GM18502 (cell line): ENCODE results near the gene RPS6KA6.
A peak's percentile ranks its signal among the peaks of the same experiment; 100 is the strongest.

ENCODE experiments used
- ATAC-seq: cut with Tn5 transposase; IDR thresholded peaks from one replicate; pipeline ENCODE4 v1.9.1; 2021; ENCODE audit warnings: mild to moderate bottlenecking; ENCODE audit not compliant: unreplicated experiment, poor library complexity

Gene RPS6KA6

DNA sequence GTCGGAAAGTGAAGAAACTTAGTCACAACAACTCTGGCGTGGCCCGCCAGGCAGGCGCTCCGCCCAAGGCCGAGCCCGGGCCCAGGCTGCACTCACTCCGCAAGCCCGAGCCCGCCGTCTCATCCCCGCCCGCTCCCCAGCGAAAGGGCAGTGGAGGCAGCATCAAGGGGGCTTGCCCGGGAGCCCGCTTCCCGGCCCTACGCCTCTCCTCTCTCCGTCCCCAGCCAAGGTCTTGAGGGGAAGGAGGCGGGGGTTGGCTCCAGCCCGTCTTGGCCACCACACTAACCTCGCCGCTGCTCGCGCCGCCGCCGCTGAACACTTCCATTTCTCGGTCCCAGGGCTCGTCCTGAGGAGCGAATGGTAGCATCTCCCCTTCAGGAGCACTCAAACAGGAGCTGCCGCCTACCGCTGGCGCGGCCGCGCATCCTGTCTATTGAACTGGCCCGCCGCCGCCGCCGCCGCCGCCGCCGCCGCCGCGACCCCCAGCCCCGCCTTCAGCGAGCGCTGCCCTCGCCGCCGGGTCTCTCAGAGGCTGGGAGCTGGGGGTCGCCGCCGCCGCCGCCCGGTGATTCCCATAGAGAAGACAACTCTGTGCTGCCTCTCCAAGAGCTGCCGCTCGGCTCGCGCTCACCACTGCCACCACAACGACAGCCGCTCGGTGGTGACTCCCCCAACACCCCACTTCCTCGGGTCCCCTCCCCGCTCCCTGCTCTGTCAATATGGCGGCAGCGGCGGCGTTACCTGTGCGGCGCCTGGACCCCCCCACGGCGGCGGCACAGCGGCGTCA is at the start of gene RPS6KA6:
RPS6KA6 (minus strand) TSS at position 667 of the 787 bp plus-strand sequence; CDS start at position 367, 300 bp downstream.
- ATAC-seq, result peak; percentile 63

DNA sequence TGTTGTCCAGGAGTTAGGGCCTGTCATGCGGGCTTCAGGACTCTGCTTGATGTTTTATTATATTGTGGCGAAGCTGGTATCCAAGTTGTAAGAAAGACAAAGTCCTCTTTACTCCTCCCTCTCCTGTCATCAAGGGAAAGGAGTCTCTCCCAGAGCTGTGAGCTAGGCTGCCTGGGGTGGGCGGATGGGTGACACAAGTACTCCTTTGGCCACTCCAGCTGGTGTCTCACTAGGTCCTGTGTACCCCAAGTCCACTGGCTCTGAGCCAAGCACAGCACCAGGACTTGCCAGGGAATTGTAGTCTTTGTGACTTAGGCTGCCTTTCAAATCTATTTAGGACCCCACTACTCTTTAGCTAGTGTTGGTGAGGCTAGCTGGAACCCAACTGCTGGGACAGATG is 36.7 kb upstream of the RPS6KA6 start:
- no peak for ATAC-seq

DNA sequence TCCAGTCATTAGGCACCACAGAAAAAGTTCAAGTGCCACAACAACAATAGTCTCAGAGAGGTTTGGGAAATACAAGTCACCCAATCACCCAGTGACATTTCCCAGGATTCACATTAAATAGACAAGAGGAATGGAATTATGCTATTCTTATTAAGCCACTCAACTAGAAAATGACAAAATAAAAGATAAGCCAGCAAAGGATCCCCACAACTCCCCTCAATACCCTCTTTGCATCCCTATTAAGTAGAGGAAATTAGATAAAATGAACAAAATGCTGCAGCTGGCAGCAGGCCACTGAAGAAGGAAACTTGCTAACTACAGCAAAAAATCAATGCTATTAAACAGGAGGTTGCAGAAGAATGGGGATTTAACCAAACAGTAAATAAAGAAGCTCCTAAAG is 35.3 kb upstream of the RPS6KA6 start:
- ATAC-seq, result no peak

DNA sequence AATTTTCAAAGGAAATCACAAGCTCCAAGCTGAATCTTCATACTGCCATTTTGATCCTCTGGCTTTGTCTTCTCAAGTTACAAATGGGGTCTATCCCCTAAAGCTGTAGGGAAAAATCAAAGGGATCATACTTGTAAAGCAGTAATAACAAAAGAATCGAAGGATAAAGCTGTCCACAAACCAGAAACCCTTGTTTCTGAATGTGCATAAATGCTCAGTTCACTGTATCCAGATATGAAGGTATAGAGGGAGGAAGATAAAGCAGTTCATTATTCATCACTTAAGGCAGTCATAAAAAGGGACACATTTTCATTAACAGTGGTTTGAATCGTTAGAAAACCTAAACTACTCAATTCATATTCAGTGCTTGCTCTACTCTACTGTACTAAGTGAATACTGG is 33.2 kb upstream of the RPS6KA6 start:
- no peak for ATAC-seq

DNA sequence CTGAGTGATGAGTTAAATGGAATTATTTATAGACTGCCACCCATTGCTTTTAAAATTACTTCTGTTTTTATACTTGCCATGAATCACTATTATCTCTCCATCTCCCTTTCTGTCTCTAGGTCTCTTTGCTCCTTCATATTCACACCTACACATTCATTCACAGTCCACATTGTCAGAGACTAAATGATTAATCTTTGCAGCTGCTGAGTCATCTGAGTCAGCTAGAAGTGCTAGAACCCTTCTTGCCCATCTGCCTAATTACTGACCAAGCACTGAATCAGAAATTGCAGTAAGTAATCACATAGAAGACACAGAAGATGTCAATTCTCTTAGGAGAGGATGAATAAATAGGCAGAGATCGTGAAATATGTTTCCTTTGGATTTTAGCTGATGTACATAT is 31.6 kb upstream of the RPS6KA6 start:
- ATAC-seq, result no peak

DNA sequence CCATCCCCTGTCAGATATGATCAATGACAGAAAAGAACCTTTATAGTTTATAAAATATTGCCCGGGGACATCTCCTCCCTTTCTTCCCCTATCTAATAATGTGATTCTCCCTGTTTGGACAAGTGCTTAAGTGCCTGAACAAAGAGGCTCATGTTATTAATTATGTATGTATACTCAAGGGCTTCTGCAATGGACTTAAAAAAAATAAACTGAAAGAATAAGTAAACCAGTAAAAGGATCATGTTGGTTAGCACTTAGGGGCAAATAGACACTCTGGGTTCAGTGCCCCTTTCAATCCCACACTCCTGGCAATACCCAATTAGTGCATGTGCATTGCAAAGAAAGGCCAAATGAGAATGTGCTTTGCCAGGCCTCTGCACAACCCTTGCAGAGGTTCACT is 30.7 kb upstream of the RPS6KA6 start:
- ATAC-seq, result no peak

DNA sequence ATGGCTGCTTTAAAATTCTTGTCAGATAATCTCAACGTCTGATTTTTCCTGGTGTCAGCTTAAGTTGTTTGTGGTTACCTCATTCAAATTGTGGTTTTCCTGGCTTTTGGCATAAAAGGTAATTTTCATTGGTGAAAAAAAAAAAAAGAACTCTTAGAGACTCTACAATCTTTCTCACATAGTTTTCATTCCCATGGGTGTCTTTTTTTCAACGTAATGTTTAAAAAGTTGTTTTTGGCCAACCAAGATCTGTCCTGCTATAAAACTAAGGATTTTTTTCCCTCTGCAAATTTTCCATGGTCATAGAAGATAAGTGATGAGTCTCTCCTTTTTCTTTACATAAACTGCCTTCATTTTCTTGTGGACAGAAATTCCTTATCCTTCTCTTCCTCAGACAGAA is 28.9 kb upstream of the RPS6KA6 start:
- ATAC-seq, result no peak

DNA sequence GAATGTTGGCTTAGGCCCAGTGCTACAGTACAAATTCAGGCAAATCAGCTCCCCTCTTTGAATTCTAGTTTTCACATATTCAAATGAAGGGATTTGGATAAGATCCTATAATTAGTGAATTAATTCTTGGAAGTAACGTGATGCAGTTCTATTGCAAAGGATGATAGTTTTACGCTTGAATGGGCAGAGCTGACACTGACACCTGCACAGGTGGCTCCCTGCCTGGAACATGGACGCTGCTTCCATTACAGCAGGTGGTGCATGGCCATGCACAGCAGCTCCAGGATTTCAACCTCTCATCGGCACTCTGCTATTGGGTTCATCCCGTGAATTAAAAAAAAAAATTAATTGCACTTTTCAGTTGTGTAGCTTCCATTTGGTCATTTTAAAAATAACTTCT is 28.4 kb upstream of the RPS6KA6 start:
- ATAC-seq, result no peak

DNA sequence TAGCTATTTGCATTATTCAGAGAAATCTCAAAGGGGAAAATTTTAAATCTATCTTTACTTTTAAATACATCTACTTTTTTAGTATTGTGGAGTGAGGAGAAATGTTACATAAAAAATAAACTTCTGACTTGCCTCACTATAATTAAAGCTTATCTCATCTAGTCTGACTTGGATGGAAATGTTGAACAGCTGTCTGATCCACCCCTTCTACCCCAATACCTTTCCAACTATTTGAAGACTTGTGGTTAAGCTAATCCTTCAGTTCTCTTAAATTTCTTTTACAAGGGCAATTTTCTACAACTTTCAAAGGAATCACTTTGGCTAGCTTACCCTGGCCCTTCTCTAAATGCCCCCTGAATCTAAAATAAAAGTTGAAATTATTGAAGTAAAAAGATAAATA is 17.3 kb upstream of the RPS6KA6 start:
- no peak for ATAC-seq

DNA sequence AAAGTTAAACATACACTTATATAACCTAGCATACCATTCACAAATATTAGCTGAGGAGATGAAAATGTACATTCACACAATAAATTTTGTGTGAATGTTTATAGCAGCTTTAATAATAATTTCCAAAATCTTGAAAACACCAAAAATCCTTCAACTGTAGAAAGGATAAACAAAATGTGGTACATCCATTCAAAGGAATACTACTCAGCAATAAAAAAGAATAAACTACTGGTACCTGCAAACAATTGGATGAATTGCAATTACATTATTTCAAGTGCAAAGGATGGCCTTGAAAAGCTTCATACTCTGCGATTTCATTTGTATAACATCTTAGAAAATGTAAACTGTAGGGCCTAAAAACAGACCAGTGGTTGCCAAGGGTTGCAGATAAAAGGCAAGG is 11.7 kb upstream of the RPS6KA6 start:
- no peak for ATAC-seq

DNA sequence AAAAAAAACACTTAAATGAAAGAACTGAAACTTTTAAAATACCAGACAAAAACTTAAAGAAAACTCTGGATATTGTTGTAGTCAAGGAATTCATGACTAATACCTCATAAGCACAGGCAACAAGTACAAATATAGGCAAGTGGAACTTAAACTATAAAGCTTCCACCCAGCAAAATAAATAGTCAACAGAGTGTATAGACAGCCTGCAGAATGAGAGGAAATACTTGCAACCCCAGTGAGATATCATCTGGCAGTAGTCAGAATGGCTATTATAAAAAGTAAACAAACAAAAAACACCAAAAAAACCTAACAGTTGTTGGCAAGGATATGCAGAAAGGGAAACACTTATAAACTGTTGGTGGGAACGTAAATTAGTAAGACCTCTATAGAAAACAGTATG is 9.6 kb upstream of the RPS6KA6 start:
- ATAC-seq, result no peak

DNA sequence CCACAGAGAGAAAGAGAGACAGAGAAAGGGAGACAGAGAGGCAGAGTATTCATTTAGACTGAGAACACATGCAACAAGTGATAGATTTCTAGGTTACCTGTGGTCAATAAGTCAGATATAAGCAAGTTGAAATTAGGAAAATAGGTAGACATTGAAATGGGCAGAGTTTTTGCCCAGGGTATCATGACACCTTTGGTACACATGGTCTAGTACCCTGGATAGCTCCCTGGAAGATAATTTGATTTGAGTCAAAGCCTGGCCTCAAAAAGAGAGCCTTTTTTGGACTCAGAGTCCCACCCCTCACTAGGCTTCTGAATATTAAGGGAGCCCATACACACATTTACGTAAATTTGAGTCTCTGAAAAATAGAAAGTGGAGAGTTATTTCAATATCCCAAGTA is 4.0 kb upstream of the RPS6KA6 start:
- no peak for ATAC-seq

DNA sequence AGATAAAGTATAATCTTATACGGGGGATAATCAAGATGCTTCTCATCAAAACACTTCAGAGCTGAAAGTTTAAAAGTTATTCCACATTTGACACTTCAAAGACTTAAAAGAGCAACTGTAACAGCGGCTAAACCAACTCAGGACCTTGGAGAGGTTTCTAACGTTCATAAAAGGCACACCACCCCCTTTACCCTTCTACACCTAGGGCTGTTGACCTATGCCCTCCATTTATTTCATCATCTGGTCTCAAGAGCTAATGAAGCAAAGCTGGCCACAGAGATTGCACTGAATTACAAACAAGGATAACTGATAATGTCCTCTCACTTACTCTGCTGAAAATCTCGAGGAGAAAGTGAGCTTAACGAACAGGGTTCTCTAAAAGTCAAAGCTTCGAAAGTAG is 1.1 kb upstream of the RPS6KA6 start:
- ATAC-seq, result no peak

DNA sequence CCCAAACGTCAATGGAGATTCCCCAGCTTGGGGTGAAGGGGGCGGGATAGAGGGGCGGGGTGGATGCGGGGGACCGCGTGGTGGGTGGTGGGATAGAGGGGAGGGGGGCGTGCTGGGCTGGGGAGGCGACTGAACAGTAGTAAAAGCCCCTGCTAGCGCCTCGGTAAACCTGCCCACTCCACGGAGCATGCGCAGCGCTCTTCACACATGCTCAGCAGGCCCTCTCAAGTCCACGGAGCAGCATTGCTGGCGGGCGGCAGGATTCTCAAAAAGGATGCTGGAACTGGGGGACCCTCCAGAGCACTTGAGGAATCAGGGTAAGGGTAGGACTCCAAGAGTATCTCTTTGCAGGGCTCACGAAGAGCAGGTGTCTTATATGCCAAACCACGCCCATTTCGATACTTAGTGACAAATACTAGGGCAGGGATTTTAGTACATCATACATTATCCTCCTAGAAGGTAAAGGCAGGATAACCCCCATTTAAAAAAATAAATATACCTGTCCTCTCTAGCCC is 378 bp upstream of the RPS6KA6 start:
- ATAC-seq, result peak; percentile 64

DNA sequence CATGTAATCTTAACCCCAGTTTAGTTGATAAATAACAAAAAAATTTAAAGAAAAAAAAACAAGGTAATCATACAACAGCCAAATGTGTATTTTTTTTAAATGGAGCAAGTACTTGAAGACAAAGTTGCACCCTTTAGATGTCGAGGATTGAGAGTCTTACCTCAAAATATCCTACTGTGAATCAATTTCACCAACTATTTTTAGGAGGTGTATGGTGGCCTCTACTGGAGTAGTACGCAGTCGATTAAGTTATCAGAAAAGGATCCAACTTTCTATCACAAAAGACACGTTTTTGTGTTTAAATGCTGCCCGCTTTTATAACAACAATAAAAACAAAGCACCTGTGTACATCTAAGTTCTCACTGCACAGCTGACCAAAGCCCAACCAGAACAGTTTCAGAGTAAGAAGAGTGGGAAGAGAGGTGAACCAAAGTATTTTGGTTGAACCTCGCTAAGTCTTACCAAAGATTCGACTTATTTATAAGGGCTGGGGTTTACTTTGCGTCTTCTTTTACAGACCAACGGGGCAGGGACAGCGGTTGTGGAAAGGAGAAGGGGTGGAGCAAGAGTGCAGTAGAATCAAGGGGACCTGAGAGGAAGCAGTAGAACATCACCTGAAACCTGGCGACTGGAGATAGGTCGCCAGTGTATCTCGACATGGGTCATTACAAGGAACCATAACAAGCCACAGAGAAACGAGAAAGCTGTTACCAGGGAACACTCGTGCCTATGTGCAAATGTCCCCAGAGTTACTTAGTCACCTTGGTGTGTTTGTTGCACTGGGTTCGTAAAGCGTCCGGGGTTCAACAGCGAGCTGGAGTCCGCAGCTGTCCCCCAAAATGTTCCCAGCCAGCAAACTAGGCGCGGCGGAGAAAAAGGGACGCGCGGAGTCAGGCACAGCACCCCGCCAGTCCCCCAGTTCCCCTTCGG is 1.1 kb downstream of the RPS6KA6 start:
- peak; percentile 39 for ATAC-seq

DNA sequence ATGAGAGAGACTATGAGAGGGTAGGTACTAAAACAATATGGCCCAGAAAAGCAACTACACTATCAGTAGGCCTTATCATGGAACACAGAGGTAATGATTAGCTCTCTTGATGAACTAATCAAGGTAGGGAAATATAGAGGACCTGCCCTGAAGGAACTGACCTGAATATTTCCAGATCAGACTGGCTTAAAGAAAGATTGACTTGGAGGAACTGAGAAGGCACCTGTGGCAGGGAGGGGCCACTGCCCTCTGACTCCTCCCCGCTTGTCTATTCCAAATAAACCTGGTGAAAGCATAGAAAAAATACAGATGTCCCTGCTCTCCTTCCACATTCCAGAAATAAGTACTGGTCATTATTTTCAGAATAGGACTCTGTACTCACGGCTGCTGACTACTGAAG is 5.5 kb downstream of the RPS6KA6 start:
- no peak for ATAC-seq

DNA sequence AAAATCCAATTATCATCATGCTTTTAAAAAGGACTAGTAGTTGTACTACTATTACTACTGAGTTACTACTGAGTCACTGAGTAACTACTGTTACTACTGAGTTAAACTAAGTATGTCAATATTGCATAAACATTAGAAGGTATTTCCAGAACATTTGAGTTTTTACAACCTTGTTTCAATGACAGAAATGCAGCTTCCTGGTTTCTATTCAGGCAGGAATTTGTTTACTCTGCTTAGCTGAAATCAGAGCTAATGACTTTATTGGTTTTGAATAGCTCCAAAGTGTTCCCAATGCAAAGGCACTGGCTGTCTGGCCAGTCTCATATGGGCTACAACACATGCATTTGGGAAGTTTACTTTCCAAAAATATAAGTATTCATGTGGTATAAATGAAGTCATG is 12.0 kb downstream of the RPS6KA6 start:
- ATAC-seq, result no peak

DNA sequence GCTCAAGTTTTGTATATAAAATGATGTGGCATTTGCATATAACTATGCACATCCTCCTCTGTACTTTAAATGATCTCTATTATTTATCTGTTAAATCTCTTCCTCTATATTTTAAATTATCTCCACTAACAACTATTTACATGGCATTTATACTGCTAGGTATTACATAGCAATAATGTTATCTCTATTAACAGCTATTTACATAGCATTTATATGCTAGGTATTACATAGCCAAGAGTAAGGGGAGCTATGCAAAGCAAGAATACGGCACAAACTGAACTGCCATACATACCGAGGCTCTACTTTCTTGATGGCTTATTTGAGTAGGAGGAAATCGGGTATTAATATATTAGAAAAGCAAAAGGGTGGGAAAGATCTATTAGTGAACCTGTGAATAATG is 12.7 kb downstream of the RPS6KA6 start:
- no peak for ATAC-seq

DNA sequence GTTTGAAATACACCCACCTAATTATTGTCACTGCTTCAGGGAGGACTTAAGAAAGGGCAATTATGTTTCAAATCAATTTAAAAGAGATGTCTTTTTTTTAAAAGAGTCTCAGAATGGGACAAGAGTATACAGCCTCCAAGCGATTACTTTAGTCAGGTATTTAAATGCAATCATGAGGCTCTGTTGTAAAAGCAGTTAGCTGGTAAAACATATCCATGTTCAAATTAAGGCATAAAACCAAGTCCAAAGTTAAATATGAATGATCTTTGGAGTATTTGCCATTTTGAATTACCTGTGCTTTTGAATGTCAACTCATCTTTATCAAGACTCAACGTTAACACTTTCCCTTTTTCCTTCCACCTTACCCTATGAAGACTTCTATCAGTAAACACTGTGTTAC is 13.7 kb downstream of the RPS6KA6 start:
- no peak for ATAC-seq

DNA sequence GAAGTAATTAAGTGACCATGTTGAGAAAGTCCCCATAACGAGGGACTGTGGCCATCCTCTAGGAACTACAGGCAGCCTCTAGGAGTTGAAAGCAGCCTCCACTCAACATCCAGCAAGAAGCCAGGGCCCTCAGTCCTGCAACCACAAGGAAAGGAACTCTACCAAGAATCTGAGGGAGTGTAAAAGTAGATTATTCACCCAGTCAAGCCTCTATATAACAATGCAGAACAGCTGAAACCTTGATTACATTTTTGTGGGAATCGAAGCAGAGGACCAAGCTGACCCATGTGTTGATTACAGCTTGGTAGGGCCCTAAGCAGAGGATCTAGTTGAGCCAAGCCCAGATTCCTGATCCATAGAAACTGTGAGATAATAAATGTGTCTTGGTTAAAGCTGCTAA is 17.1 kb downstream of the RPS6KA6 start:
- ATAC-seq, result no peak

DNA sequence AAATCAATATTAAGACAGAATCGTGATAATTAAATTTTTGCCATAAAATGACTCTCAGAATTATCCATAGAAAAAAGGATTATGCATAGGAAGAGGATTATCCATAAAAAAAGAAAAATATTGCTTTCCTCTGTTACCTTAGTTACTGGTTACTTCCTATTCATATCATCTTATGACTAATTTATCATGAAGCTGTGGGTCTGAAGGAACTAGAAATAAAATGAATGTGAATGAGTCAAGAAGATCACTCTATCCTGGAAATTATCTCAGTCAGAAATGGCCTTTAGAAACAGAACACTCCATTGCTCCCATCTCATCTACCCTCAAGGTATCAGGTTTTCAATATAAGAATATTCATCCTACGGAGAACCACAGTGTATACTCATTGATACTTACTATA is 19.4 kb downstream of the RPS6KA6 start:
- no peak for ATAC-seq
